ENCODE data around the gene CCND1.

Gene CCND1

GRCh38 chr11:69653406-69653960 is 12.5 kb downstream of the CCND1 start:
- DNase-seq (ENCODE audit: low spot score), result no peak

GRCh38 chr11:69654001-69654659 is 13.2 kb downstream of the CCND1 start:
- DNase-seq (ENCODE audit: low spot score), result no peak

GRCh38 chr11:69654660-69655478 is 13.9 kb downstream of the CCND1 start:
- peak; percentile 78 for DNase-seq (ENCODE audit: low spot score)

- DNase-seq (ENCODE audit: low spot score), result peak; percentile 59
Observed at GRCh38 chr11:69655479-69656428, 14.8 kb downstream of the CCND1 start.

- DNase-seq (ENCODE audit: low spot score), result peak; percentile 30
Observed at GRCh38 chr11:69656536-69657455, 15.8 kb downstream of the CCND1 start.

- DNase-seq (ENCODE audit: low spot score), result no peak
Observed at GRCh38 chr11:69657456-69657910, 16.5 kb downstream of the CCND1 start.

- no peak for DNase-seq (ENCODE audit: low spot score)
Observed at GRCh38 chr11:69657911-69658625, 17.1 kb downstream of the CCND1 start.

- no peak for DNase-seq (ENCODE audit: low spot score)
Observed at GRCh38 chr11:69658626-69659450, 17.9 kb downstream of the CCND1 start.

GRCh38 chr11:69659591-69659990 is 18.6 kb downstream of the CCND1 start:
- no peak for DNase-seq (ENCODE audit: low spot score)

GRCh38 chr11:69660001-69660500 is 19.1 kb downstream of the CCND1 start:
- DNase-seq (ENCODE audit: low spot score), result no peak

GRCh38 chr11:69661413-69661715 is 20.4 kb downstream of the CCND1 start:
- no peak for DNase-seq (ENCODE audit: low spot score)

- DNase-seq (ENCODE audit: low spot score), result peak; percentile 45
Observed at GRCh38 chr11:69662021-69662698, 21.2 kb downstream of the CCND1 start.

GRCh38 chr11:69662806-69663205 is 21.9 kb downstream of the CCND1 start:
- no peak for DNase-seq (ENCODE audit: low spot score)

GRCh38 chr11:69663326-69663725 is 22.4 kb downstream of the CCND1 start:
- no peak for DNase-seq (ENCODE audit: low spot score)

GRCh38 chr11:69664103-69664775 is 23.3 kb downstream of the CCND1 start:
- no peak for DNase-seq (ENCODE audit: low spot score)

- no peak for DNase-seq (ENCODE audit: low spot score)
Observed at GRCh38 chr11:69664901-69665300, 23.9 kb downstream of the CCND1 start.

- no peak for DNase-seq (ENCODE audit: low spot score)
Observed at GRCh38 chr11:69665669-69666068, 24.7 kb downstream of the CCND1 start.

GRCh38 chr11:69666261-69666660 is 25.3 kb downstream of the CCND1 start:
- no peak for DNase-seq (ENCODE audit: low spot score)
